NCI-H345 treated with DMSO at 0.1 percent for 48 hours (cell line): Measurements from ENCODE around the gene NCF2.

ENCODE experiments used
- DNase-seq: peaks from one replicate; lab custom pipeline; 2025; ENCODE audit not compliant: unreplicated experiment; lab: John Stamatoyannopoulos, UW

The NCF2 gene

GRCh38 chr1:183553331-183553730, 36.9 kb downstream of the NCF2 start:
- DNase-seq = no peak

GRCh38 chr1:183552891-183553290, 37.4 kb downstream of the NCF2 start:
- DNase-seq = no peak

GRCh38 chr1:183552441-183552840, 37.8 kb downstream of the NCF2 start:
- no peak for DNase-seq

- DNase-seq = no peak
Observed at GRCh38 chr1:183551924-183552323, 38.3 kb downstream of the NCF2 start.

GRCh38 chr1:183550915-183551314, 39.3 kb downstream of the NCF2 start:
- no peak for DNase-seq

GRCh38 chr1:183548116-183548515, 42.1 kb downstream of the NCF2 start:
- peak; percentile 79 for DNase-seq

- DNase-seq = no peak
Observed at GRCh38 chr1:183546427-183546826, 43.8 kb downstream of the NCF2 start.

GRCh38 chr1:183544598-183545297, 45.5 kb downstream of the NCF2 start:
- DNase-seq = no peak

- no peak for DNase-seq
Observed at GRCh38 chr1:183543619-183544204, 46.5 kb downstream of the NCF2 start.

GRCh38 chr1:183537405-183537804, 52.9 kb downstream of the NCF2 start:
- no peak for DNase-seq

GRCh38 chr1:183533617-183534174, 56.6 kb downstream of the NCF2 start:
- DNase-seq = no peak

GRCh38 chr1:183528577-183528976, 61.7 kb downstream of the NCF2 start:
- DNase-seq = no peak

- DNase-seq = no peak
Observed at GRCh38 chr1:183522104-183522503, 68.2 kb downstream of the NCF2 start.

- DNase-seq = no peak
Observed at GRCh38 chr1:183520379-183520778, 69.9 kb downstream of the NCF2 start.

- no peak for DNase-seq
Observed at GRCh38 chr1:183517401-183517800, 72.9 kb downstream of the NCF2 start.

- no peak for DNase-seq
Observed at GRCh38 chr1:183516725-183517124, 73.5 kb downstream of the NCF2 start.

- no peak for DNase-seq
Observed at GRCh38 chr1:183515002-183515689, 75.1 kb downstream of the NCF2 start.

GRCh38 chr1:183514235-183514634, 76.0 kb downstream of the NCF2 start:
- no peak for DNase-seq

GRCh38 chr1:183512450-183512849, 77.8 kb downstream of the NCF2 start:
- DNase-seq = no peak

- DNase-seq = no peak
Observed at GRCh38 chr1:183508694-183509093, 81.6 kb downstream of the NCF2 start.

- DNase-seq = no peak
Observed at GRCh38 chr1:183506561-183506960, 83.7 kb downstream of the NCF2 start.
